Measurements from ENCODE around the gene FOXP1. TPM values are rescaled to one million over a fixed set of nuclear protein-coding genes. Genes with fewer than 3 reads are reported as not detected.

The FOXP1 gene
- total and polyA plus RNA-seq, 2 of the 13 experiments (the other 11 are each of a cell fraction or from before 2014, with no cell fraction given), result 40.4 to 59.0 TPM

DNA sequence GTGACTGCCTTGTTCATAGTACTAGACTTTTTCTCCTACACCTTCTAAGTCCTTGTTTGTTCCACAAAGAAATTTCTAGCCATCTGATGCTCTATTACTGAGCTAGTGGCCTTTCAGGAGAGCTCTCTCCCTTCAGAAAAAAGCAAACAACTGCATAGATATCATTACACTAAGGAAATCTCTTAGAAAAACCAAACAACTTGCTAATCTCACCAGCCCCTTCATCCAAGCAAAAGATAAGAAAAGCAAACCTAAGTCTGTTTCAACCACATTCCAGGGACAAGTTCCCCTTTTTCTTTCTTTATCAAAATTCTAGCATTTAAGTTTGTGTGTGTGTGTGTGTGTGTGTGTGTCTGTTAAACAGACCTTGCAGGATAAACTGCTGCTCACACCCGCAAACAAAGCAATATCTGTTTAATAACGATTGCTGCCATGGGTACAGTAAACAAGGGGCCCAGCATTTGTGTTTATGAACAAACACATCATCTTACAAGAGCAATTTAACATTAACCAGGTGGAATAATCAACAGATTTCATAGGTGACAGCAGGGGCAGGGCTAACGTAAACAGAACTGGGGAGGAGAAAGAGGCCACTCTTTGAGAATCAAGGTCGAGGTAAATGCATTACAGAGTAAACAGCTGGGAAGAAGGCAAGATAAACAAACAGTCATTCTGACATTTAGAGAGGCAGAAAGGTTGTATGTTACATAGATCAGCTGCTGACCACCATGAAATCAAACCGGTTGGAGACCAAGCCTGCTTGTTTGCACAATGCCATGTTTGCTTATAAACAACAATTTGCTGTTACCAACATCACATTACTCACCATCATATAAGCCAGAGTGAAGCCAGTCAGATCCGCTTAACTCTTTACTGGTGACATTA lies 375.1 kb downstream of the FOXP1 start (continued):
- TF ChIP-seq MXI1 (IDR thresholded peaks at IDR 0.05; ENCODE audit: borderline replicate concordance, low read depth, low read length), result peak; percentile 78; the same call in 1 of the 3 replicates
- TF ChIP-seq ZNF484 (CRISPR knock-in tag; IDR thresholded peaks at IDR 0.05; ENCODE audit: borderline replicate concordance, low read depth), result no peak
- no peak for TF ChIP-seq ZNF432 (CRISPR knock-in tag; IDR thresholded peaks at IDR 0.05; ENCODE audit: borderline replicate concordance)
- TF ChIP-seq ZNF75D (CRISPR knock-in tag; IDR thresholded peaks at IDR 0.05; ENCODE audit: borderline replicate concordance), result no peak
- TF ChIP-seq ZNF780A (CRISPR knock-in tag; IDR thresholded peaks at IDR 0.05), result peak; percentile 83; the same call in 1 of the 2 replicates
- TF ChIP-seq ZFP36 (IDR thresholded peaks at IDR 0.05; ENCODE audit: borderline replicate concordance, low read depth, low read length, partially characterized antibody), result peak; percentile 24
- no peak for TF ChIP-seq CBX2 (IDR thresholded peaks at IDR 0.05; ENCODE audit: low read depth, low read length)
- TF ChIP-seq CBX2 (CRISPR knock-in tag; IDR thresholded peaks at IDR 0.05; ENCODE audit: low read depth), result no peak
- no peak for TF ChIP-seq PHF8 (CRISPR knock-in tag; IDR thresholded peaks at IDR 0.05)
- TF ChIP-seq ZNF382 (CRISPR knock-in tag; IDR thresholded peaks at IDR 0.05; ENCODE audit: borderline replicate concordance), result no peak
- TF ChIP-seq, protein P1, sequence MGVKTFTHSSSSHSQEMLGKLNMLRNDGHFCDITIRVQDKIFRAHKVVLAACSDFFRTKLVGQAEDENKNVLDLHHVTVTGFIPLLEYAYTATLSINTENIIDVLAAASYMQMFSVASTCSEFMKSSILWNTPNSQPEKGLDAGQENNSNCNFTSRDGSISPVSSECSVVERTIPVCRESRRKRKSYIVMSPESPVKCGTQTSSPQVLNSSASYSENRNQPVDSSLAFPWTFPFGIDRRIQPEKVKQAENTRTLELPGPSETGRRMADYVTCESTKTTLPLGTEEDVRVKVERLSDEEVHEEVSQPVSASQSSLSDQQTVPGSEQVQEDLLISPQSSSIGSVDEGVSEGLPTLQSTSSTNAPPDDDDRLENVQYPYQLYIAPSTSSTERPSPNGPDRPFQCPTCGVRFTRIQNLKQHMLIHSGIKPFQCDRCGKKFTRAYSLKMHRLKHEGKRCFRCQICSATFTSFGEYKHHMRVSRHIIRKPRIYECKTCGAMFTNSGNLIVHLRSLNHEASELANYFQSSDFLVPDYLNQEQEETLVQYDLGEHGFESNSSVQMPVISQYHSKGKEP (CRISPR knock-in tag; IDR thresholded peaks at IDR 0.05), result no peak
- TF ChIP-seq CAMTA2 (CRISPR knock-in tag; IDR thresholded peaks at IDR 0.05; ENCODE audit: borderline replicate concordance), result no peak
- peak; percentile 80 for TF ChIP-seq ZNF331 (CRISPR knock-in tag; IDR thresholded peaks at IDR 0.05)
- TF ChIP-seq CHD2 (IDR thresholded peaks at IDR 0.05; ENCODE audit: low read depth, low read length), result no peak
- no peak for TF ChIP-seq MATR3 (CRISPR knock-in tag; IDR thresholded peaks at IDR 0.05)
- TF ChIP-seq ZNF235 (CRISPR knock-in tag; IDR thresholded peaks at IDR 0.05; ENCODE audit: borderline replicate concordance), result 0 out of 2 replicates have a peak, but pooled peaks have one; percentile 33
- peak; percentile 91 for TF ChIP-seq MIXL1 (CRISPR knock-in tag; IDR thresholded peaks at IDR 0.05)
- TF ChIP-seq CEBPB (IDR thresholded peaks at IDR 0.05; ENCODE audit: borderline replicate concordance, low read depth, low read length), result peak; percentile 86
- TF ChIP-seq ZFP41 (CRISPR knock-in tag; IDR thresholded peaks at IDR 0.05; ENCODE audit: borderline replicate concordance), result no peak
- TF ChIP-seq HNRNPL (IDR thresholded peaks at IDR 0.05; ENCODE audit: low read depth, low read length), result no peak
- TF ChIP-seq MAFF (IDR thresholded peaks at IDR 0.05; ENCODE audit: low read depth, low read length), result peak; percentile 57
- no peak for TF ChIP-seq ZBTB42 (CRISPR knock-in tag; IDR thresholded peaks at IDR 0.05)
- TF ChIP-seq SP4 (CRISPR knock-in tag; IDR thresholded peaks at IDR 0.05), result no peak
- peak; percentile 54; the same call in 1 of the 2 replicates for TF ChIP-seq HOXD1 (CRISPR knock-in tag; IDR thresholded peaks at IDR 0.05)
- TF ChIP-seq NR1H2 (CRISPR knock-in tag; IDR thresholded peaks at IDR 0.05; ENCODE audit: borderline replicate concordance, low read depth), result no peak
- TF ChIP-seq, protein P2, sequence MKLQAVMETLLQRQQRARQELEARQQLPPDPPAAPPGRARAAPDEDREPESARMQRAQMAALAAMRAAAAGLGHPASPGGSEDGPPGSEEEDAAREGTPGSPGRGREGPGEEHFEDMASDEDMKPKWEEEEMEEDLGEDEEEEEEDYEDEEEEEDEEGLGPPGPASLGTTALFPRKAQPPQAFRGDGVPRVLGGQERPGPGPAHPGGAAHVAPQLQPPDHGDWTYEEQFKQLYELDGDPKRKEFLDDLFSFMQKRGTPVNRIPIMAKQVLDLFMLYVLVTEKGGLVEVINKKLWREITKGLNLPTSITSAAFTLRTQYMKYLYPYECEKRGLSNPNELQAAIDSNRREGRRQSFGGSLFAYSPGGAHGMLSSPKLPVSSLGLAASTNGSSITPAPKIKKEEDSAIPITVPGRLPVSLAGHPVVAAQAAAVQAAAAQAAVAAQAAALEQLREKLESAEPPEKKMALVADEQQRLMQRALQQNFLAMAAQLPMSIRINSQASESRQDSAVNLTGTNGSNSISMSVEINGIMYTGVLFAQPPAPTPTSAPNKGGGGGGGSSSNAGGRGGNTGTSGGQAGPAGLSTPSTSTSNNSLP (IDR thresholded peaks at IDR 0.05; ENCODE audit: low read depth, low read length), result peak; percentile 100
